ENCODE results near the gene DCD.

Gene DCD

DNA sequence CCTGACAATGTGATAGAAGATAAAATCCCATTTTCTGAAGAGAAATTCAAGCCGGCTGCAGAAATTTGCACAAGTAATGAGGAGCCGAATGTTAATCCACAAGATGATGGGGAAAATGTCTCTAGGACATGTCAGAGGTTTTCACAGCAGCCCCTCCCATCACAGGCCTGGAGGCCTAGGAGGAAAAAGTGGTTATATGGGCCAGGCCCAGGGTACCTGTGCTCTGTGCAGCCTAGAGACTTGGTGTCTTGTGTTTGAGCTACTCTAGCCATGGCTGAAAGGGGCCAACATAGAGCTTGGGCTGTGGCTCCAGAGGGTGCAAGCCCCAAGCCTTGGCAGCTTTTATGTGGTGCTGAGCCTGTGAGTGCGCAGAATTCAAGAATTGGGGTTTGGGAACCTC is 20.9 kb downstream of the DCD start:
- Histone ChIP-seq H3K9me3 (ENCODE audit: control extremely low read depth in 1 of 5, control insufficient read depth in 4 of 5, insufficient read depth in 2 of 5, low read depth in 1 of 5, low read length in 4 of 5) (peaks cover 0 to 12% (median 5%) of the 10 kb centered on the region in 5 experiments), H3K27me3 (replicated peaks in 2 of 5; ENCODE audit: control insufficient read depth in 4 of 5, insufficient read depth in 5 of 5, low read length in 4 of 5) (peaks cover 0 to 3% (median 0%) of the 10 kb centered on the region in 5 experiments), H3K4me1 (ENCODE audit: control extremely low read depth in 1 of 4, control insufficient read depth in 4 of 4, insufficient read depth in 4 of 4, low read length in 3 of 4) (no peaks in the 10 kb centered on the region), H3K36me3 (ENCODE audit: control insufficient read depth in 4 of 4, insufficient read depth in 4 of 4, low read length in 3 of 4) (no peaks in the 10 kb centered on the region), H3K4me3 (ENCODE audit: control insufficient read depth in 1 of 7, extremely low read depth in 1 of 7, insufficient read depth in 4 of 7, low read depth in 2 of 7, low read length in 6 of 7) (no peak overlapping the region), H3K27ac (ENCODE audit: insufficient read depth in 1 of 2, low read depth in 1 of 2, low read length in 2 of 2, poor library complexity in 1 of 2, severe bottlenecking in 2 of 2) (no peak overlapping the region)
- no peak for DNase-seq
- ChIA-PET CTCF (no interaction called here), POLR2A (no interaction called here)
- 100% methylated on average over 3 of the region's 3 CpGs for WGBS (ENCODE audit: insufficient coverage)

DNA sequence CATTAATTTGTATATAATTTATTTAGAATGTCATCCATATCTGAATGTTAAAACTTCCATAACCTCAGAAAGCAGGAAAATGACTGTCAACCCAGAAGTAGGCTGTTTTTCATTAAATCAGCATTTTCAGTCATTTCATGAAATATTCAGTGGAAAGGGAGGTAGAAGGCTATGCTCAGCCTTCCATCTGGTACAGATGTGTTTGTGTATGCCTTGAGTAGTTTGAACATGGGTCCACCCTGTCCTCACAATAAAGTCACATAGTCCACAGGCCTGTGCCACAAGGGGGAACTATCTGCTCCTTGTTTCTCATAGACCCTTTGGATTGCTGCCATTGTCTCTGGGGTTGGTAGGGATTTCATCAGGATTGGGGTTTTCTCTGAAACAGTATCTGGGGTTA is 22.6 kb downstream of the DCD start:
- Histone ChIP-seq H3K36me3 (ENCODE audit: control insufficient read depth in 4 of 4, insufficient read depth in 4 of 4, low read length in 3 of 4) (no peaks in the 10 kb centered on the region), H3K4me1 (ENCODE audit: control extremely low read depth in 1 of 4, control insufficient read depth in 4 of 4, insufficient read depth in 4 of 4, low read length in 3 of 4) (no peaks in the 10 kb centered on the region), H3K27me3 (replicated peaks in 2 of 5; ENCODE audit: control insufficient read depth in 4 of 5, insufficient read depth in 5 of 5, low read length in 4 of 5) (peaks cover 0 to 3% (median 0%) of the 10 kb centered on the region in 5 experiments), H3K4me3 (ENCODE audit: control insufficient read depth in 1 of 7, extremely low read depth in 1 of 7, insufficient read depth in 4 of 7, low read depth in 2 of 7, low read length in 6 of 7) (no peak overlapping the region), H3K9me3 (ENCODE audit: control extremely low read depth in 1 of 5, control insufficient read depth in 4 of 5, insufficient read depth in 2 of 5, low read depth in 1 of 5, low read length in 4 of 5) (peaks cover 0 to 12% (median 5%) of the 10 kb centered on the region in 5 experiments), H3K27ac (ENCODE audit: insufficient read depth in 1 of 2, low read depth in 1 of 2, low read length in 2 of 2, poor library complexity in 1 of 2, severe bottlenecking in 2 of 2) (no peak overlapping the region)
- DNase-seq, result no peak
- ChIA-PET POLR2A (interaction anchor here (0.6 kb wide), 1 partner anchor 33 kb away, joined by 3 read pairs; no protein-coding TSS in a partner anchor), CTCF (no interaction called here)

DNA sequence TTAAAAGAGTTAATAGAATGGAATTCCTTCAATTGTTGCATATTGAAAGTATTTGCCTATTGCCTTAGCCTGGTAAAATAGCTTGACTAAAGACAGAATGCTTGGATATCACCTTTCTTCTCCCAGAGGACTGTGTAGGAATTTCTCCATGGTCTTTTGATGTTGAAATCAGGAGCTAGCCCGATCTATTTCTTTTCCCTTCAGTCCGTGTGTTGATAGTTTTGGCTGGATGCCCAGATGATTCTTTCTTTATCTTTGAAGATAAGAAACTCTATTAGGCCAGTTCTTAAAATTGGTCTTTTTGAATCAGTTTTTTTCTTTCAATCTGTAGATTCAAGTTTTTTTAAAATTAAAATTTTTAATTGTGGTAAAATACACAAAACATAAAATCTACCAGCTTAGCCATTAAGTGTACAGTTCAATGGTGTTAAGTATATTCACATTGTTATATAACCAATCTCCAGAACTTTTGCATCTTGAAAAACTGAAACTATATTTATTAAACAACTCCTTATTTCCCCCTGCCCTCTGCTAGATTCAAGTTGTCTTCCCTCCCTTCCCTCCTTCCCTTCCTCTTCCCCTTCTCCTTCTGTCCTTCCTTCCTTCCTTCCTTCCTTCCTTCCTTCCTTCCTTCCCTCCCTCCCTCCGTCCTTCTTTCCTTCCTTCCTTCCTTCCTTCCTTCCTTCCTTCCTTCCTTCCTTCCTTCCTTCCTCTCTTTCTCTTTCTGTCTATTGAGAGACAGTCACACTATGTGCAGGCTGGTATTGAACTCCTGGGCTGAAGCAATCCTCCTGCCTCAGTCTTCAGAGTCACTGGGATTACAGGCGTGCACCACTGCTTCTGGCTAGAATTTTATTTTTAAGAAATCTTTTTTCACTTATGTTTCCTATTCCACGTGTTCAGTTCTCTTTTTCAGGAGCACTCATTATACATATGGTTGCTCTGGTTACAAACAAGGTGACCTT is 23.6 kb downstream of the DCD start:
- 100% methylated on average over 1 of the region's 5 CpGs for WGBS (ENCODE audit: insufficient coverage)
- CTCF ChIA-PET, result interaction anchor here (1.0 to 1.3 kb wide), 4 partner anchors 19 to 25 kb away, joined by 3 to 5 read pairs (median 4); no protein-coding TSS in a partner anchor
- peak in 1 of 3 donors; percentile 7 for DNase-seq

DNA sequence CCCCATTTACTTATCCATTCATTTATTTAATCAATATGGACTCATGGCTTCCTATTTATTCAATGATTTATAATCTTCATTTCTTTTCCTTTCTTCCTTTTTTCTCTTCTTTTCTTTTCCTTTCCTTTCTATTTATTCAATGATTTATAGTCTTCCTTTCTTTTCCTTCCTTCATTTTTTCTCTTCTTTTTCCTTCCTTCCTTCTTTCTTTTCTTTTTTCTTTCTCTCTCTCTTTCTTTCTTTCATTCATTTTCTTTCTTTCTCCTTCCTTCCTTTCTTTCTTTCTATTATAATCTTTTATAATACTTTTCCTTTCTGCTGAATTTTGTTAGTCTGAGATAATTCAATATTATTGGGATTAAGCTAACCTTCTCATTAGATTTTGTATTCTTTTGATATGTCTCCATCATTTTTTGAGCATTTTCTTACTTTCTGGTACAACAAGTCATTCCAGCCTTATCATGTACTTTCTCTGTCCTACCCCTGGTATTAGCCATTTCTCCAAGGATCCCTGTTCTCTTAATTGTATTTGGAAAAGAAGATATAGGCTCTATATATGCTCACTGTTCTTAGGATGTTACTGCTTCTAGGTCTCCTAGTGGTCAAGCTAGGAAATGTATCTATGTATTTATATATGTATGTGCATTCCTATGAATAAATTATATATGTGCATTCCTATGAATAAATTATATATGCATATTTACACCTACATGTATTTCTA is 25.5 kb downstream of the DCD start:
- peak; percentile 22 to 53 (median 44) for DNase-seq
- Histone ChIP-seq H3K36me3 (ENCODE audit: control insufficient read depth in 4 of 4, insufficient read depth in 4 of 4, low read length in 3 of 4) (no peaks in the 10 kb centered on the region), H3K27me3 (replicated peaks in 2 of 5; ENCODE audit: control insufficient read depth in 4 of 5, insufficient read depth in 5 of 5, low read length in 4 of 5) (peaks cover 0 to 1% (median 0%) of the 10 kb centered on the region in 5 experiments), H3K4me3 (ENCODE audit: control insufficient read depth in 1 of 7, extremely low read depth in 1 of 7, insufficient read depth in 4 of 7, low read depth in 2 of 7, low read length in 6 of 7) (no peak overlapping the region), H3K27ac (ENCODE audit: insufficient read depth in 1 of 2, low read depth in 1 of 2, low read length in 2 of 2, poor library complexity in 1 of 2, severe bottlenecking in 2 of 2) (no peak overlapping the region), H3K4me1 (ENCODE audit: control extremely low read depth in 1 of 4, control insufficient read depth in 4 of 4, insufficient read depth in 4 of 4, low read length in 3 of 4) (no peaks in the 10 kb centered on the region), H3K9me3 (ENCODE audit: control extremely low read depth in 1 of 5, control insufficient read depth in 4 of 5, insufficient read depth in 2 of 5, low read depth in 1 of 5, low read length in 4 of 5) (peaks cover 0 to 5% (median 4%) of the 10 kb centered on the region in 5 experiments)
- POLR2A ChIA-PET, result no interaction called here
- CTCF ChIA-PET, result interaction anchor here (0.8 to 1.9 kb wide), 5 partner anchors 9 to 25 kb away, joined by 3 to 6 read pairs (median 4); no protein-coding TSS in a partner anchor

More for the DNA sequence above, 23.6 kb downstream of the DCD start:
- Histone ChIP-seq H3K9me3 (ENCODE audit: control extremely low read depth in 1 of 5, control insufficient read depth in 4 of 5, insufficient read depth in 2 of 5, low read depth in 1 of 5, low read length in 4 of 5) (peaks cover 0 to 12% (median 5%) of the 10 kb centered on the region in 5 experiments), H3K27ac (ENCODE audit: insufficient read depth in 1 of 2, low read depth in 1 of 2, low read length in 2 of 2, poor library complexity in 1 of 2, severe bottlenecking in 2 of 2) (no peak overlapping the region), H3K36me3 (ENCODE audit: control insufficient read depth in 4 of 4, insufficient read depth in 4 of 4, low read length in 3 of 4) (no peaks in the 10 kb centered on the region), H3K27me3 (replicated peaks in 2 of 5; ENCODE audit: control insufficient read depth in 4 of 5, insufficient read depth in 5 of 5, low read length in 4 of 5) (peaks cover 0 to 1% (median 0%) of the 10 kb centered on the region in 5 experiments), H3K4me3 (ENCODE audit: control insufficient read depth in 1 of 7, extremely low read depth in 1 of 7, insufficient read depth in 4 of 7, low read depth in 2 of 7, low read length in 6 of 7) (no peak overlapping the region), H3K4me1 (ENCODE audit: control extremely low read depth in 1 of 4, control insufficient read depth in 4 of 4, insufficient read depth in 4 of 4, low read length in 3 of 4) (no peaks in the 10 kb centered on the region)
- POLR2A ChIA-PET, result no interaction called here

DNA sequence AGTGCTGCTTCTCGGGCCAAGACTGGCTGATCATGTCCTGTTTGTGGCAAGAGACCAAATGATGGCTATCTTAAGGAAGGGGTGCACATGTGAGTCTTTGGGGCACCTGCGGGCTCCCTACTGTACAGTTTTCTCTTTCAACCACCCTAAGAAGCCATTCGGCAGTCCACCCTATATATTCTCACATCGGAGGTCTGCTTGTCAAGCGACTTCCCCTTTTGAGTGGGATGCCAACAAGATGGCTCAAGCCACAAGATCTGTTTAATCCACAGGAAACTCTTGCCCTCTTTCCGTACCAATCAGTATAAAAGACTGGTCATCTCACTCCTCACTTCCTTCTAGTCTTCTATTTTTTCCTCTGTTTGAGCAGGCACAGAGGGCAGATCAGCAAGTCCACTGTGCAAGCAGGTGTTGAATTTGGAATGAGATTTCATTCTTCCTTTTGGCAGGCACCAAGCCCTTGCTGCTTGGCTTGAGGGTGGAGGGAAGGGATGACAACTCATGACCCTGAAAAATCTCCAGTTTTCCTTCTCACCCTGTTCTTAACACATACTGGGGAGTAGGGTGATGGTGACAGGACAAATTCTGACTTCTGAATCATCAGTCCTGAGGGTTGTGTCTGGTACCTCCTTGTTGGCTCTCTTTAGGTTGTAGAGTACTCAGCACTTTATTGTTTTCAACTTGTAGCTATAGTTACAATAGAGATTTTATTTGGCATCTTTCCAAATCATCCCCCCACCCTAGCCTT is 31.1 kb downstream of the DCD start:
- H3K27me3 ChIP-seq (replicated peaks in 2 of 5; ENCODE audit: control insufficient read depth in 4 of 5, insufficient read depth in 5 of 5, low read length in 4 of 5), result no peaks in the 10 kb centered on the region
- CTCF ChIA-PET, result interaction anchor here (1.2 kb wide), 1 partner anchor 25 kb away, joined by 3 read pairs; no protein-coding TSS in a partner anchor
- no peaks in the 10 kb centered on the region for H3K36me3 ChIP-seq (ENCODE audit: control insufficient read depth in 4 of 4, insufficient read depth in 4 of 4, low read length in 3 of 4)
- 4% methylated on average over 5 of the region's 6 CpGs for WGBS (ENCODE audit: insufficient coverage)
- peak; percentile 56 to 93 (median 89) for DNase-seq
- peak overlapping the region in 1 of 2 experiments; percentile 46 for H3K27ac ChIP-seq (ENCODE audit: insufficient read depth in 1 of 2, low read depth in 1 of 2, low read length in 2 of 2, poor library complexity in 1 of 2, severe bottlenecking in 2 of 2)
- H3K4me3 ChIP-seq (ENCODE audit: control insufficient read depth in 1 of 7, extremely low read depth in 1 of 7, insufficient read depth in 4 of 7, low read depth in 2 of 7, low read length in 6 of 7), result peak overlapping the region in 3 of 7 experiments; percentile 17 to 34 (median 22)
- no peaks in the 10 kb centered on the region for H3K9me3 ChIP-seq (ENCODE audit: control extremely low read depth in 1 of 5, control insufficient read depth in 4 of 5, insufficient read depth in 2 of 5, low read depth in 1 of 5, low read length in 4 of 5)
- H3K4me1 ChIP-seq (ENCODE audit: control extremely low read depth in 1 of 4, control insufficient read depth in 4 of 4, insufficient read depth in 4 of 4, low read length in 3 of 4), result peaks cover 7 to 18% (median 15%) of the 10 kb centered on the region in 4 experiments
- POLR2A ChIA-PET, result no interaction called here

DNA sequence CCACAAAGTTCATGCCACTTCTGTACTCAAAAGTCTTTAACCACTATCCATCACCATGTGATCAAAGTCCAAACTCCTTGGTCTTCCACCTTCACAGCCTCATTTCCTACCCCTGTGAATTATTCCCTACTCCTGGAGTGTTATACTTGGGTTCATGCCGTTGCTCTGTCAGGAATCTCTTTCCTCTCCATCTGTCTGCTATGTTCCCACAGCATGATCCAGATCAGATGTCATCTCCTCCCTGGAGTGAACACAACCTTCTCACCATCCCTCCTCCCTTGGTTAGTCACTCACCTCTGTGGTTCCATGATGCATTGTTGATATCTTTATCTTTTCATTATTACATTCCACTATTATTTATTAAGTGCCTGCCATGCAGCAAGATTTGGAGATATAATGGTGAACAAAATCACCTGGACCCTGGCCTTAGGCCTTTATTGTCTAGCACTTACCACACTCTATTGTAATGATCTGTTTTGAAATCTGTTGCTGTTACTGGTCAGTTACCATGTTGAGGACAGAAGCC is 35.9 kb downstream of the DCD start:
- H3K27me3 ChIP-seq (replicated peaks in 2 of 5; ENCODE audit: control insufficient read depth in 4 of 5, insufficient read depth in 5 of 5, low read length in 4 of 5), result peaks cover 0 to 2% (median 0%) of the 10 kb centered on the region in 5 experiments
- WGBS (ENCODE audit: insufficient coverage), result no CpG with 5 or more reads among the region's 1 CpG

More for the DNA sequence above, 35.9 kb downstream of the DCD start:
- Histone ChIP-seq H3K9me3 (ENCODE audit: control extremely low read depth in 1 of 5, control insufficient read depth in 4 of 5, insufficient read depth in 2 of 5, low read depth in 1 of 5, low read length in 4 of 5) (no peaks in the 10 kb centered on the region), H3K36me3 (ENCODE audit: control insufficient read depth in 4 of 4, insufficient read depth in 4 of 4, low read length in 3 of 4) (no peaks in the 10 kb centered on the region), H3K4me3 (ENCODE audit: control insufficient read depth in 1 of 7, extremely low read depth in 1 of 7, insufficient read depth in 4 of 7, low read depth in 2 of 7, low read length in 6 of 7) (no peak overlapping the region), H3K4me1 (ENCODE audit: control extremely low read depth in 1 of 4, control insufficient read depth in 4 of 4, insufficient read depth in 4 of 4, low read length in 3 of 4) (peaks cover 7 to 16% (median 14%) of the 10 kb centered on the region in 4 experiments), H3K27ac (ENCODE audit: insufficient read depth in 1 of 2, low read depth in 1 of 2, low read length in 2 of 2, poor library complexity in 1 of 2, severe bottlenecking in 2 of 2) (no peak overlapping the region)
- POLR2A ChIA-PET, result interaction anchor here (0.8 kb wide), 1 partner anchor 423 kb away, joined by 3 read pairs; no protein-coding TSS in a partner anchor
- DNase-seq, result no peak
- CTCF ChIA-PET, result interaction anchor here (1.4 kb wide), 1 partner anchor 16 kb away, joined by 3 read pairs; no protein-coding TSS in a partner anchor
